Measurements from ENCODE around the gene KHSRP.

GRCh38 chr19:6439743-6440142, 15.1 kb upstream of the KHSRP start:
- no peak for TF ChIP-seq CTCF (IDR thresholded peaks at IDR 0.05)
- TF ChIP-seq EZH2phosphoT487 (IDR thresholded peaks at IDR 0.05) = no peak
- TF ChIP-seq EZH2 (IDR thresholded peaks at IDR 0.05) = no peak
